Neuron (in vitro differentiated cells): Measurements from ENCODE around the gene ATRNL1.
"Not testable (repeated sequence)": the region's sequence is repeated elsewhere in the genome, so short reads cannot be mapped to it uniquely, and the experiment has no call there.

Source experiments
- H2AFZ ChIP-seq: one replicate; pipeline ENCODE4 v1.6.1; 2013; ENCODE audit warnings: low read depth, mild to moderate bottlenecking, inconsistent platforms, low read length, moderate library complexity
- H3K27me3 ChIP-seq: one replicate; pipeline ENCODE4 v1.6.1; 2013; ENCODE audit warnings: low read length; ENCODE audit not compliant: insufficient read depth
- H3K36me3 ChIP-seq: one replicate; pipeline ENCODE4 v1.6.1; 2013; ENCODE audit warnings: low read length; ENCODE audit not compliant: insufficient read depth
- H3K4me1 ChIP-seq: one replicate; pipeline ENCODE4 v1.6.1; 2013; ENCODE audit warnings: low read length; ENCODE audit not compliant: insufficient read depth
- H3K4me3 ChIP-seq: 2 replicates; pipeline ENCODE4 v1.5.1; 2013; ENCODE audit warnings: mild to moderate bottlenecking, low read length, moderate library complexity
- H3K9me3 ChIP-seq: one replicate; pipeline ENCODE4 v1.6.1; 2013; ENCODE audit warnings: low read length

ATRNL1 gene

GRCh38 chr10:115720121-115720520 lies 627.0 kb downstream of the ATRNL1 start:
- no peaks in the 10 kb centered on the region for H3K9me3 ChIP-seq
- H3K27me3 ChIP-seq = no peaks in the 10 kb centered on the region
- no peak overlapping the region for H2AFZ ChIP-seq
- H3K4me3 ChIP-seq = no peak overlapping the region
- no peaks in the 10 kb centered on the region for H3K4me1 ChIP-seq
- no peaks in the 10 kb centered on the region for H3K36me3 ChIP-seq

DNA sequence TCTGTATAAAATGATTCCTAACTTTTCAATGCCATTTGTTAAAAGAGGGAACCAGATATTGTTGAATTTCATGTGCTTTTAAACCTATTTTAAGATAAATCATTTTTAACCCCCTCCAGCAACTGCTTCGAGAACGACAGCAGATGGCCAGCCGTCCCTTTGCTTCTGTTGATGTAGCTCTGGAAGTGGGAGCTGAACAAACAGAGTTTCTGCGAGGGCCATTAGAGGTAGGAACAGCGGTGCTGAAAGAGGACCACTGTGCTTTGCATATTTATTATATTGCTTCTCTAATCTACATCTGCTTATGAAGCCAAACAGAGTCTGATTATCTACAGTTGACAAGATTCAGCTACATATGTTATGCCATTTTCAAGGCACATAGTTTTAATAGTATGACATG lies 634.0 kb downstream of the ATRNL1 start:
- no peak overlapping the region for H2AFZ ChIP-seq
- H3K36me3 ChIP-seq = no peaks in the 10 kb centered on the region
- no peak overlapping the region for H3K4me3 ChIP-seq
- no peaks in the 10 kb centered on the region for H3K4me1 ChIP-seq
- H3K9me3 ChIP-seq = no peaks in the 10 kb centered on the region
- no peaks in the 10 kb centered on the region for H3K27me3 ChIP-seq

DNA sequence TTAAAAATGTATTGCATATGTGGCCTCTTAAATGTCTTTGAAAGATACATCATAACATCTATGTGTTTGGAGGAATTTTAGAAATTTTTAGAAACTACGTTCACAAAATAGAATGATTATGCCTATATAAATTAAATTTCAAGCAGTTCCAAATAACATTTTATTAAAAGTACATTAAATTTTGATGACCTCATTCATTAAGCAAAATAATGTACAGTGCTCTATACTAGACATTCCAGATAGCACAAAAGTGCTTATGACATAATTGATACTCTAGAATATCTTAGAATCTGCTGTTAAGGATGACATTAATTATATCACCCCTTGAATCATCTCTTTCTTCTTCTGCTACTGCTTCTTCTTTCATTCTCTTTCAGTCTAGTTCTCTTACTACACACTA lies 650.9 kb downstream of the ATRNL1 start:
- Histone ChIP-seq H3K36me3 (no peaks in the 10 kb centered on the region), H3K4me3 (no peak overlapping the region), H3K9me3 (peaks cover 2% of the 10 kb centered on the region), H3K27me3 (no peaks in the 10 kb centered on the region), H2AFZ (no peak overlapping the region), H3K4me1 (no peaks in the 10 kb centered on the region)

DNA sequence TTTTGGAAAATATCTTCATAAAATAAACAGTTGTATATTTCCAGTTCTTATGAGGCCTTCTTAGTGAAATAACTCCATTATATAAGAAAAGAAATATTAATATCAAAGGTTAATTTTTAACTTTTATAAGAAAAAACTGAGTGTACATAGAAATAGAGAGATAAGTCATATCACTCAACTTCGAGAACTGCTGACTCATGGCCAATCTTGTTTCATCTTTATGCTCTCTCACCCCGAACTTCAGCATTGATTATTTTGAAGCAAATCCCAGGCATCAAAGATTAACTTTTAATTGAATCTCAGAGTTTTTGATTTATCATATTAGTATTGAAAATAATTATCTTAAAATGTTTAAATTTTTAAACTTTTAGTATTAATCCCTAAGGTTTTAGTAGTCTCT lies 652.8 kb downstream of the ATRNL1 start:
- Histone ChIP-seq H2AFZ (no peak overlapping the region), H3K9me3 (peaks cover 4% of the 10 kb centered on the region), H3K4me3 (no peak overlapping the region), H3K27me3 (no peaks in the 10 kb centered on the region), H3K36me3 (no peaks in the 10 kb centered on the region), H3K4me1 (no peaks in the 10 kb centered on the region)

DNA sequence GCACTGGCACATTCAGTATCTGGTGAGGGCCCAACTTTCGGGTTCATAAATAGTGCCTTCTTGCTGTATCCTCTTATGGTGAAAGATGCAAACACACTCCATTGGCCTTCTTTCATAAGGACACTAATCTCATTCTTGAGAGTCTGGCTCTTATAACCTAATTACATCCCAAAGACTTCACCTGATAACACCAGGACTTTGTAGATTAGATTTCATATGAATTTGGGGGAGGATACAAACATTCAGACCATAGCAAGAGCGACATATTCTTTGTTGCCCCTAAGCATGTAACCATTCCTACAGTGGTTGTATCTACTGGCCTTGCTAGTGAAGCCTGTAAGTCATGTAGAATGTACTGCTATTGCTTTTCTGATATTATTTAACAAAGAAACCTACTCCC lies 654.6 kb downstream of the ATRNL1 start:
- Histone ChIP-seq H2AFZ (no peak overlapping the region), H3K9me3 (peaks cover 4% of the 10 kb centered on the region), H3K4me1 (no peaks in the 10 kb centered on the region), H3K4me3 (no peak overlapping the region), H3K36me3 (no peaks in the 10 kb centered on the region), H3K27me3 (no peaks in the 10 kb centered on the region)

GRCh38 chr10:115758488-115758887 lies 665.3 kb downstream of the ATRNL1 start:
- not testable (repeated sequence) for H3K4me1 ChIP-seq, H3K36me3 ChIP-seq, H3K27me3 ChIP-seq, H2AFZ ChIP-seq, H3K4me3 ChIP-seq, H3K9me3 ChIP-seq

- H2AFZ ChIP-seq = no peak overlapping the region
- no peaks in the 10 kb centered on the region for H3K27me3 ChIP-seq
- no peaks in the 10 kb centered on the region for H3K9me3 ChIP-seq
- H3K4me3 ChIP-seq = no peak overlapping the region
- H3K36me3 ChIP-seq = no peaks in the 10 kb centered on the region
- peaks cover 6% of the 10 kb centered on the region for H3K4me1 ChIP-seq
Observed at GRCh38 chr10:115760131-115760530, 667.0 kb downstream of the ATRNL1 start.

GRCh38 chr10:115761166-115761565 lies 668.0 kb downstream of the ATRNL1 start:
- no peaks in the 10 kb centered on the region for H3K9me3 ChIP-seq
- peaks cover 6% of the 10 kb centered on the region for H3K4me1 ChIP-seq
- no peaks in the 10 kb centered on the region for H3K36me3 ChIP-seq
- no peak overlapping the region for H2AFZ ChIP-seq
- H3K27me3 ChIP-seq = no peaks in the 10 kb centered on the region
- no peak overlapping the region for H3K4me3 ChIP-seq

DNA sequence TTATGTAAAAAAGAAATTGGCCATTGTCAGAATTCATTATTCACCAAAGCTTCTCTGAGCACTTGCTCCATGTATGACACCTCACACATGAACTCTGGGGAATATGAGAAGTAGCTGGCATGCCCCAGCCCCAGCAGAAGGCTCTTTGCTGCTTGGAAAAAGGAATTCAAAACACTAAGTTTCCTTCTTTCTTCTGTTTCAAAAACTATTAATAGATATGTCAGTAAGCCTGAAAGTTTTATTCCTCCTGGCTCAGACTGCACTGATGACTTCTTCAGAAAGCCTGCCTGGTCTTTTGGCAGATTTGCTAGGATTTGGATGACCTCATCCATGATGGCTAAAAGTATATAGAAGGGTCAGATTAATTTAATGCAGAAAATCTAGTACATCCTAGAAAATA lies 668.9 kb downstream of the ATRNL1 start:
- Histone ChIP-seq H3K4me1 (peaks cover 6% of the 10 kb centered on the region), H3K36me3 (no peaks in the 10 kb centered on the region), H2AFZ (no peak overlapping the region), H3K4me3 (no peak overlapping the region), H3K27me3 (no peaks in the 10 kb centered on the region), H3K9me3 (no peaks in the 10 kb centered on the region)

GRCh38 chr10:115771755-115772154 lies 678.6 kb downstream of the ATRNL1 start:
- no peak overlapping the region for H2AFZ ChIP-seq
- no peaks in the 10 kb centered on the region for H3K9me3 ChIP-seq
- no peaks in the 10 kb centered on the region for H3K27me3 ChIP-seq
- no peaks in the 10 kb centered on the region for H3K36me3 ChIP-seq
- no peaks in the 10 kb centered on the region for H3K4me1 ChIP-seq
- no peak overlapping the region for H3K4me3 ChIP-seq

- Histone ChIP-seq H3K4me1 (no peaks in the 10 kb centered on the region), H3K9me3 (no peaks in the 10 kb centered on the region), H3K36me3 (no peaks in the 10 kb centered on the region), H3K4me3 (no peak overlapping the region), H3K27me3 (no peaks in the 10 kb centered on the region), H2AFZ (no peak overlapping the region)
Observed at GRCh38 chr10:115772606-115773005, 679.4 kb downstream of the ATRNL1 start.

DNA sequence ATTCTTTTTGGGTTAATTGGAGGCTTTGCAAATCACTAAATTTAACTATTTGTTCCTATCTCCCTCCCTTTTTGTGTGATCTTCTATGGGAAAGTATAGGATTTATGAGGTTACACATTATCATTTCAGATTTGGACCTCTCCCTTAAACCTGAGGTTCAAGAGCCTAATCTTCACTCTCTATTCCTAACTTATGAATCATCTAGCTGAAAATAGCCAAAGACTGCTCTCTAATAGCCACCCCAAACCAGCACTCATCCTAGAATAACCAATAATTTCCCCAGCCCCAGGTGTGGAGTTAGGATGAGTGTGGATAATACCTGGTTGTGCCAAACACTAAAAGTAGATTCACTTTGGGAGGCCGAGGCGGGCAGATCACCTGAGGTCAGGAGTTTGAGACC lies 680.7 kb downstream of the ATRNL1 start:
- no peaks in the 10 kb centered on the region for H3K36me3 ChIP-seq
- no peaks in the 10 kb centered on the region for H3K27me3 ChIP-seq
- H3K4me3 ChIP-seq = no peak overlapping the region
- no peak overlapping the region for H2AFZ ChIP-seq
- H3K9me3 ChIP-seq = no peaks in the 10 kb centered on the region
- H3K4me1 ChIP-seq = no peaks in the 10 kb centered on the region

GRCh38 chr10:115774721-115775120 lies 681.6 kb downstream of the ATRNL1 start:
- no peak overlapping the region for H2AFZ ChIP-seq
- no peak overlapping the region for H3K4me3 ChIP-seq
- H3K27me3 ChIP-seq = no peaks in the 10 kb centered on the region
- no peaks in the 10 kb centered on the region for H3K36me3 ChIP-seq
- no peaks in the 10 kb centered on the region for H3K9me3 ChIP-seq
- no peaks in the 10 kb centered on the region for H3K4me1 ChIP-seq

DNA sequence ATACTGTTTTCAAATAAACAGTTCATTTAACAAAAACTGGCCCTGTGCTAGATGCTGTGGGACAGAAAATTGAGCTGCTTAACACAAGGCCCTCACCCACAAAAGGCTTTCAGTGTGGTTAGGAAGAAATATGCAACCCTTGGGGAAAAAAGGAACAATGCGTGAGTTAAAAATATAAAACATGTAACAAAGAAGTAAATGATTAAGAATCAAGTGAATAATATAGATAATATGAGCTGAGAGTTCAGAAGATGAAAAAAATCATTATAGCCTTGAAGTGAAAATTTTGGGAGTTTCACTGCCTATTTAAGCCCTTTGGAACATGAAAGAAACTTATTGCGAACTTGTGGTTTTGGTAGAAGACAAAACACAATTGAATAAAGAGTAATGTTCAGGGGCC lies 684.5 kb downstream of the ATRNL1 start:
- H2AFZ ChIP-seq = no peak overlapping the region
- no peaks in the 10 kb centered on the region for H3K9me3 ChIP-seq
- no peak overlapping the region for H3K4me3 ChIP-seq
- H3K4me1 ChIP-seq = no peaks in the 10 kb centered on the region
- H3K36me3 ChIP-seq = no peaks in the 10 kb centered on the region
- no peaks in the 10 kb centered on the region for H3K27me3 ChIP-seq
